Epithelial cell of proximal tubule (primary cell): ENCODE measurements around the gene SHC4. TPM values are rescaled to one million over a fixed set of nuclear protein-coding genes. Genes with fewer than 3 reads are reported as not detected.

Source experiments
- DNase-seq: peaks from one replicate; pipeline ENCODE4 v3.0.0-alpha.2; 2011; ENCODE audit warnings: low read depth
- H3K4me3 ChIP-seq: 2 replicates; pipeline ENCODE4 v1.5.1; 2011; ENCODE audit warnings: low read depth, mild to moderate bottlenecking, low read length
- CTCF ChIP-seq: conservative IDR thresholded peaks from 2 replicates; pipeline ENCODE4 v1.5.1; 2012; ENCODE audit warnings: low read depth, mild to moderate bottlenecking, low read length
- total RNA-seq: library from RNA; depleted of rRNA; stranded (reverse); fragments of >200 nt; gene quantifications from 2 replicates; pipeline ENCODE4 v1.2.3, GENCODE V29; 2015

SHC4 gene
- total RNA-seq, 1 donor from 2014 or later: 9.3 TPM

GRCh38 chr15:48955967-48956366, 7.8 kb downstream of the SHC4 start:
- no peak for TF ChIP-seq CTCF
- H3K4me3 ChIP-seq: no peak overlapping the region
- DNase-seq: no peak

GRCh38 chr15:48955370-48955769, 8.3 kb downstream of the SHC4 start:
- no peak for TF ChIP-seq CTCF
- H3K4me3 ChIP-seq: no peak overlapping the region

GRCh38 chr15:48954538-48954937, 9.2 kb downstream of the SHC4 start:
- H3K4me3 ChIP-seq: no peak overlapping the region
- TF ChIP-seq CTCF: no peak
- no peak for DNase-seq

More at GRCh38 chr15:48955370-48955769, 8.3 kb downstream of the SHC4 start:
- DNase-seq: no peak

- no peak overlapping the region for H3K4me3 ChIP-seq
- no peak for TF ChIP-seq CTCF
- DNase-seq: no peak
These were observed 16.9 kb downstream of the SHC4 start for GRCh38 chr15:48946840-48947187.

GRCh38 chr15:48946074-48946839, 17.5 kb downstream of the SHC4 start:
- H3K4me3 ChIP-seq: no peak overlapping the region
- no peak for TF ChIP-seq CTCF
- DNase-seq: no peak

- H3K4me3 ChIP-seq: no peak overlapping the region
- DNase-seq: no peak
- no peak for TF ChIP-seq CTCF
These were observed 18.3 kb downstream of the SHC4 start for GRCh38 chr15:48945386-48945785.

GRCh38 chr15:48941904-48942303, 21.8 kb downstream of the SHC4 start:
- H3K4me3 ChIP-seq: no peak overlapping the region
- DNase-seq: no peak

More at GRCh38 chr15:48941904-48942303, 21.8 kb downstream of the SHC4 start:
- TF ChIP-seq CTCF: no peak
